SK-N-SH (cell line): ENCODE measurements around the gene COLQ. TPM values are rescaled to one million over a fixed set of nuclear protein-coding genes. Genes with fewer than 3 reads are reported as not detected.

Experiments
- CTCF ChIA-PET: fragments of 300-600, 350-600 bp; formaldehyde crosslinking; extraction: SDS; loops from one replicate; lab custom pipeline; 2021; lab: Yijun Ruan, JAX
- POLR2A ChIA-PET: fragments of 350-600 bp; sonication (Branson Sonifier 250); formaldehyde crosslinking; extraction: SDS; loops from one replicate; lab custom pipeline; 2020; ENCODE audit warnings: antibody characterized with exemption, inconsistent platforms; lab: Yijun Ruan, JAX
- DNase-seq: peaks from one replicate; pipeline ENCODE4 v3.0.0; 2012
- H2AFZ ChIP-seq: fragments of 200-600 bp; sonication (generic); 2 replicates; pipeline ENCODE4 v1.8.1; 2016; ENCODE audit warnings: antibody characterized with exemption, mild to moderate bottlenecking, low read depth
- H3F3A ChIP-seq: fragments of 200-600 bp; sonication (generic); replicated peaks from 2 replicates; pipeline ENCODE3; 2016; ENCODE audit warnings: antibody characterized with exemption, mild to moderate bottlenecking; ENCODE audit not compliant: insufficient read depth
- H3K27ac ChIP-seq, 2 experiments: fragments of 200-500 bp in 1 of 2; fragments of 200-600 bp in 1 of 2; sonication (Bioruptor generic) in 1 of 2; sonication (generic), shearing (Covaris generic) in 1 of 2; 2 replicates each; pipeline versions ENCODE4 v1.5.1 to v1.6.1; 2014 to 2016; ENCODE audit warnings: low read depth in 2 of 2, inconsistent platforms in 1 of 2, low read length in 1 of 2, mild to moderate bottlenecking in 1 of 2, mixed read lengths in 1 of 2
- H3K27me3 ChIP-seq: fragments of 200-600 bp; sonication (generic), shearing (Covaris generic); 2 replicates; pipeline ENCODE4 v1.6.1; 2016; ENCODE audit warnings: mixed run types; ENCODE audit not compliant: insufficient read depth
- H3K36me3 ChIP-seq, 2 experiments: fragments of 200-500 bp in 1 of 2; fragments of 200-600 bp in 1 of 2; sonication (Bioruptor generic) in 1 of 2; sonication (generic) in 1 of 2; replicated peaks in 1 of 2; 2 replicates each; pipeline versions ENCODE3 to v1.5.1; 2014 to 2016; ENCODE audit warnings: low read length in 1 of 2, mild to moderate bottlenecking in 1 of 2; ENCODE audit not compliant: insufficient read depth in 2 of 2, control insufficient read depth in 1 of 2
- H3K4me1 ChIP-seq, 2 experiments: fragments of 200-500 bp in 1 of 2; fragments of 200-600 bp in 1 of 2; sonication (Bioruptor generic) in 1 of 2; sonication (generic), shearing (Covaris generic) in 1 of 2; 2 replicates each; pipeline versions ENCODE4 v1.5.1 to v1.6.1; 2014 to 2016; ENCODE audit warnings: low read depth in 1 of 2, low read length in 1 of 2, mixed run types in 1 of 2; ENCODE audit not compliant: insufficient read depth in 2 of 2, control insufficient read depth in 1 of 2
- H3K4me2 ChIP-seq: fragments of 200-600 bp; sonication (generic), shearing (Covaris generic); 2 replicates; pipeline ENCODE4 v1.6.1; 2017; ENCODE audit warnings: mixed run types
- H3K4me3 ChIP-seq, 2 experiments: fragments of 200-500 bp in 1 of 2; fragments of 200-600 bp in 1 of 2; sonication (Bioruptor generic) in 1 of 2; sonication (generic), shearing (Covaris generic) in 1 of 2; 2 replicates each; pipeline versions ENCODE4 v1.5.1 to v1.8.1; 2014 to 2016; ENCODE audit warnings: low read depth in 2 of 2, inconsistent platforms in 1 of 2, low read length in 1 of 2, mild to moderate bottlenecking in 1 of 2, mixed read lengths in 1 of 2, moderate library complexity in 1 of 2
- H3K79me2 ChIP-seq: fragments of 200-600 bp; sonication (generic); 2 replicates; pipeline ENCODE4 v1.8.1; 2017; ENCODE audit warnings: mild to moderate bottlenecking; ENCODE audit not compliant: insufficient read depth
- H3K9ac ChIP-seq: fragments of 200-600 bp; sonication (generic); 2 replicates; pipeline ENCODE4 v1.6.1; 2017; ENCODE audit warnings: mixed run types
- H3K9me2 ChIP-seq: fragments of 200-600 bp; sonication (generic); 2 replicates; pipeline ENCODE4 v1.6.1; 2017; ENCODE audit warnings: mixed run types
- H3K9me3 ChIP-seq: fragments of 200-600 bp; sonication (generic); 2 replicates; pipeline ENCODE4 v1.6.1; 2017; ENCODE audit warnings: mixed run types, mild to moderate bottlenecking, moderate library complexity
- H4K20me1 ChIP-seq: fragments of 200-600 bp; sonication (generic); 2 replicates; pipeline ENCODE4 v1.6.1; 2017; ENCODE audit warnings: mild to moderate bottlenecking, mixed run types; ENCODE audit not compliant: insufficient read depth
- EZH2phosphoT487 ChIP-seq: fragments of 200-600 bp; sonication (generic); IDR thresholded peaks from 2 replicates; pipeline ENCODE4 v1.6.1; 2017; ENCODE audit warnings: low read depth, mixed run types, mild to moderate bottlenecking, antibody characterized with exemption, moderate library complexity, borderline replicate concordance
- FOXM1 ChIP-seq: IDR thresholded peaks from 2 replicates; pipeline ENCODE4 v1.4.0; 2012; ENCODE audit warnings: low read depth, mild to moderate bottlenecking
- GATA2 ChIP-seq: sonication (generic); formaldehyde crosslinking; IDR thresholded peaks from 2 replicates; pipeline ENCODE4 v1.5.0; 2020; ENCODE audit warnings: mild to moderate bottlenecking, missing genetic modification reagents
- IRF3 ChIP-seq: fragments of 150-350 bp; IDR thresholded peaks from 2 replicates; pipeline ENCODE4 v1.6.1; 2016; ENCODE audit warnings: mild to moderate bottlenecking, low read depth, low read length
- MEF2A ChIP-seq: IDR thresholded peaks from 2 replicates; pipeline ENCODE4 v1.4.0; 2012; ENCODE audit warnings: low read depth, borderline replicate concordance
- NFIC ChIP-seq: IDR thresholded peaks from 2 replicates; pipeline ENCODE4 v1.4.0; 2012; ENCODE audit warnings: borderline replicate concordance
- SIN3A ChIP-seq: IDR thresholded peaks from 2 replicates; pipeline ENCODE4 v1.6.1; 2012; ENCODE audit warnings: low read depth, mild to moderate bottlenecking, low read length, moderate library complexity, borderline replicate concordance
- ZBTB33 ChIP-seq: IDR thresholded peaks from 2 replicates; pipeline ENCODE4 v1.4.0; 2012; ENCODE audit warnings: low read depth, borderline replicate concordance
- WGBS: methylation state at CpG from one replicate; pipeline ENCODE4 v1.1.6; 2017; ENCODE audit warnings: low lambda C conversion rate; 5-methylcytosine and 5-hydroxymethylcytosine counted together
- polyA plus RNA-seq, 3 experiments: library from polyadenylated mRNA; depleted of rRNA; stranded (reverse); fragments of >200 nt; gene quantifications; 2 replicates each; pipeline ENCODE4 v1.2.3, GENCODE V29; 2012

Gene COLQ
- polyA plus RNA-seq, 1 of the 3 experiments (the other 2 are of a cell fraction) = 1.5 TPM

- ChIA-PET CTCF (interaction anchor here (0.7 to 1.6 kb wide), 4 partner anchors 13 to 264 kb away, joined by 3 to 4 read pairs (median 3); no protein-coding TSS in a partner anchor), POLR2A (no interaction called here)
- Histone ChIP-seq H2AFZ (no peak overlapping the region), H3K4me3 (no peak overlapping the region), H3K36me3 (no peaks in the 10 kb centered on the region), H3K27me3 (no peaks in the 10 kb centered on the region), H3K9ac (no peak overlapping the region), H3K27ac (no peak overlapping the region), H3K9me2 (no peaks in the 10 kb centered on the region), H3K4me1 (peaks cover 0 to 7% of the 10 kb centered on the region in 2 experiments; a peak in 1 of 4 replicates), H3K4me2 (no peak overlapping the region), H3K9me3 (no peaks in the 10 kb centered on the region), H4K20me1 (no peaks in the 10 kb centered on the region), H3F3A (no peaks in the 10 kb centered on the region), H3K79me2 (no peaks in the 10 kb centered on the region)
- 64% methylated on average over 8 of the region's 11 CpGs for WGBS
- TF ChIP-seq ZBTB33 = no peak
- no peak for DNase-seq
These were observed 54.0 kb downstream of the COLQ start for GRCh38 chr3:15467227-15468181.

- no peak overlapping the region for H3K4me2 ChIP-seq
- no peak overlapping the region for H3K9ac ChIP-seq
- CTCF ChIA-PET = interaction anchor here (0.7 to 1.3 kb wide), 3 partner anchors 12 to 91 kb away, joined by 3 to 4 read pairs (median 4); no protein-coding TSS in a partner anchor
- H4K20me1 ChIP-seq = no peaks in the 10 kb centered on the region
- H3K9me3 ChIP-seq = no peaks in the 10 kb centered on the region
- no peaks in the 10 kb centered on the region for H3F3A ChIP-seq
- 82% methylated on average over 5 of the region's 6 CpGs for WGBS
- H3K4me3 ChIP-seq = no peak overlapping the region
- H3K36me3 ChIP-seq = no peaks in the 10 kb centered on the region
- no peaks in the 10 kb centered on the region for H3K79me2 ChIP-seq
- DNase-seq = no peak
- H3K4me1 ChIP-seq = peaks cover 0 to 17% of the 10 kb centered on the region in 2 experiments; a peak in 1 of 4 replicates
- no peaks in the 10 kb centered on the region for H3K27me3 ChIP-seq
- TF ChIP-seq MEF2A (no peak), EZH2phosphoT487 (no peak)
- POLR2A ChIA-PET = interaction anchor here (0.6 kb wide), 1 partner anchor 260 kb away, joined by 3 read pairs; the partner anchor contains the start of gene CAPN7
- no peak overlapping the region for H3K27ac ChIP-seq
- no peak overlapping the region for H2AFZ ChIP-seq
- H3K9me2 ChIP-seq = no peaks in the 10 kb centered on the region
These were observed 55.5 kb downstream of the COLQ start for GRCh38 chr3:15465876-15466585.

- peaks cover 0 to 20% of the 10 kb centered on the region in 2 experiments; a peak in 2 of 4 replicates for H3K4me1 ChIP-seq
- POLR2A ChIA-PET = no interaction called here
- DNase-seq = no peak
- WGBS = 85% methylated on average over 5 of the region's 5 CpGs
- H2AFZ ChIP-seq = no peak overlapping the region
- H3K27me3 ChIP-seq = no peaks in the 10 kb centered on the region
- H3K36me3 ChIP-seq = peaks cover 0 to 3% of the 10 kb centered on the region in 2 experiments
- H3K9me2 ChIP-seq = no peaks in the 10 kb centered on the region
- no peaks in the 10 kb centered on the region for H3K9me3 ChIP-seq
- H3F3A ChIP-seq = no peaks in the 10 kb centered on the region
- TF ChIP-seq GATA2 (CRISPR knock-in tag) (no peak), NFIC (no peak), FOXM1 (no peak), EZH2phosphoT487 (no peak), IRF3 (no peak), SIN3A (no peak)
- H3K9ac ChIP-seq = no peak overlapping the region
- no peaks in the 10 kb centered on the region for H4K20me1 ChIP-seq
- no peaks in the 10 kb centered on the region for H3K79me2 ChIP-seq
- CTCF ChIA-PET = interaction anchor here (0.8 to 0.9 kb wide), 2 partner anchors 57 to 194 kb away, joined by 3 to 4 read pairs; no protein-coding TSS in a partner anchor
- no peak overlapping the region for H3K4me3 ChIP-seq
- H3K4me2 ChIP-seq = no peak overlapping the region
- peak overlapping the region in 1 of 2 experiments; percentile 8; a peak in 1 of 4 replicates for H3K27ac ChIP-seq
These were observed 59.1 kb downstream of the COLQ start for GRCh38 chr3:15462451-15462850.
